Kidney (tissue), 14 donors: ENCODE measurements around the gene SH3RF2. TPM values are rescaled to one million over a fixed set of nuclear protein-coding genes. Genes with fewer than 3 reads are reported as not detected.

Experiments
- DNase-seq, 5 donors: peaks; one replicate each; pipeline ENCODE4 v3.0.0-alpha.2; 2013 to 2020
- FAIRE-seq: peaks from 2 replicates; lab custom pipeline; 2012; peaks lifted over from hg19 to GRCh38; lab: Jason Lieb, UNC
- H3K27ac ChIP-seq, 2 donors: one replicate each; pipeline ENCODE4 v1.7.0; 2013; ENCODE audit warnings: low read depth in 2 of 2, low read length in 2 of 2, inconsistent platforms in 1 of 2
- H3K27me3 ChIP-seq: one replicate; pipeline ENCODE4 v1.7.1; 2013; ENCODE audit warnings: low read length, inconsistent platforms; ENCODE audit not compliant: control insufficient read depth, insufficient read depth
- H3K36me3 ChIP-seq, 3 donors: one replicate each; pipeline versions ENCODE4 v1.7.0 to v1.7.1; 2013; ENCODE audit warnings: low read length in 3 of 3, control low read depth in 1 of 3, inconsistent platforms in 1 of 3; ENCODE audit not compliant: insufficient read depth in 3 of 3, control insufficient read depth in 2 of 3
- H3K4me1 ChIP-seq, 3 donors: one replicate each; pipeline versions ENCODE4 v1.7.0 to v1.7.1; 2013; ENCODE audit warnings: low read length in 3 of 3, inconsistent platforms in 1 of 3, low read depth in 1 of 3; ENCODE audit not compliant: control insufficient read depth in 2 of 3, insufficient read depth in 2 of 3
- H3K4me3 ChIP-seq, 3 donors: one replicate each; pipeline versions ENCODE4 v1.7.0 to v1.8.1; 2013; ENCODE audit warnings: low read length in 3 of 3, control low read depth in 1 of 3, inconsistent platforms in 1 of 3
- H3K9ac ChIP-seq, 3 donors: one replicate each; pipeline versions ENCODE4 v1.7.0 to v1.7.1; 2013; ENCODE audit warnings: low read length in 3 of 3, control low read depth in 1 of 3, inconsistent platforms in 1 of 3
- H3K9me3 ChIP-seq, 3 donors: one replicate each; pipeline versions ENCODE4 v1.7.0 to v1.7.1; 2013; ENCODE audit warnings: low read length in 3 of 3, control low read depth in 1 of 3, inconsistent platforms in 1 of 3; ENCODE audit not compliant: control insufficient read depth in 2 of 3, insufficient read depth in 1 of 3
- intact Hi-C: fragments of 100-400 bp; cut with DNase I; formaldehyde crosslinking; loops from one replicate; pipeline ENCODE4 v1.11.1; 2022
- polyA plus RNA-seq: library from polyadenylated mRNA; stranded (reverse); fragments of 350-450 nt; fragmentation: Illumina TruSeq; extraction: RNeasy Lipid Tissue Mini Kit (QIAGEN cat#74804); gene quantifications from one replicate; pipeline ENCODE4 v1.2.3, GENCODE V29; 2014; ENCODE audit warnings: low read depth, low replicate concordance; ENCODE audit not compliant: insufficient read depth
- total RNA-seq: library from RNA; stranded (reverse); fragmentation: NEBNext Ultra II Directional; extraction: Animal tissue kit (Norgen Biotek cat#: 25700); gene quantifications from one replicate; pipeline ENCODE4 v1.2.1, GENCODE V29; 2021
- TF ChIP-seq, protein P1 (sequence below): IDR thresholded peaks from 3 replicates; pipeline ENCODE4 v1.5.1; 2012; ENCODE audit warnings: mild to moderate bottlenecking, moderate library complexity, borderline replicate concordance; ENCODE audit not compliant: insufficient read depth; ENCODE audit errors: extremely low read depth
- donor health status: control.
- donor health status: control.
- donor health status: control.
- donor health status: control.
- donor health status: control.
- donor health status: DM: yes; HTN: yes; CAD: no.
- donor health status: Normal renal cell carcinoma (clear cell type).

The SH3RF2 gene
- total and polyA plus RNA-seq, 2 donors from 2014 or later = 1.3 to 4.9 TPM

DNA sequence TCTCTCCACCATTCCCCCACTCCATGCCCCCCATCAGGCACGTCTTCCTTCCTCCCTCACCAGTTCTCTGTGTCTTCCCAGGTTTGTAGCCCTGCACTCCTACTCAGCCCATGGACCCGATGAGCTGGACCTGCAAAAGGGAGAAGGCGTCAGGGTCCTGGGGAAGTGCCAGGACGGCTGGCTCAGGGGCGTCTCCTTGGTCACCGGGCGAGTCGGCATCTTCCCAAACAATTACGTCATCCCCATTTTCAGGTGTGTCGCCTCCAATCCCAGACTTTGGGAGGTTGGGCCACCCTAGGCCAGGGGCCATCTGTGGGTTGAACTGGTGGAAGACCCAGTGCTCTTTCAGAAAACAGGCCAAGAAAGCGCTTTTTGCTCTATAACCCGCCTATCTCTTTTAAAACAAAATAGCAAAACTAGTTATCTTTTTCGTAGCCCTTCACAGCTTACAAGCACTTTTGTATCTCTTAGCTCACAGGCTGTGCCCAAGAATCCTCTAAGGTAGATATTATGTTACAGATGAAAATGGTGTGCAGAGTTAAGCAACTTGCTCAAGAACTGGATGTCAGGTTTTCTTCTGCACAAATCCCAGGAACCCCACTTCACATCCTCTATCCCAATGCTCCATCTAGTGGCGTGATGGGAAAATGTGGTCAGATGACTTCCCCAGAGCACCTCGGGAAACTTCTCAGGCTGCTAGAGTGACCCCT, 112.8 kb downstream of the SH3RF2 start:
- DNase-seq (peak in 4 of 5 donors; percentile 75 to 92 (median 80)), FAIRE-seq (no peak)
- Histone ChIP-seq H3K36me3 (no peaks in the 10 kb centered on the region), H3K27me3 (no peaks in the 10 kb centered on the region), H3K4me1 (no peaks in the 10 kb centered on the region), H3K9me3 (no peaks in the 10 kb centered on the region), H3K9ac (no peak overlapping the region), H3K4me3 (no peak overlapping the region), H3K27ac (no peak overlapping the region)
- intact Hi-C loops = no loop called here
- TF ChIP-seq, protein P1, sequence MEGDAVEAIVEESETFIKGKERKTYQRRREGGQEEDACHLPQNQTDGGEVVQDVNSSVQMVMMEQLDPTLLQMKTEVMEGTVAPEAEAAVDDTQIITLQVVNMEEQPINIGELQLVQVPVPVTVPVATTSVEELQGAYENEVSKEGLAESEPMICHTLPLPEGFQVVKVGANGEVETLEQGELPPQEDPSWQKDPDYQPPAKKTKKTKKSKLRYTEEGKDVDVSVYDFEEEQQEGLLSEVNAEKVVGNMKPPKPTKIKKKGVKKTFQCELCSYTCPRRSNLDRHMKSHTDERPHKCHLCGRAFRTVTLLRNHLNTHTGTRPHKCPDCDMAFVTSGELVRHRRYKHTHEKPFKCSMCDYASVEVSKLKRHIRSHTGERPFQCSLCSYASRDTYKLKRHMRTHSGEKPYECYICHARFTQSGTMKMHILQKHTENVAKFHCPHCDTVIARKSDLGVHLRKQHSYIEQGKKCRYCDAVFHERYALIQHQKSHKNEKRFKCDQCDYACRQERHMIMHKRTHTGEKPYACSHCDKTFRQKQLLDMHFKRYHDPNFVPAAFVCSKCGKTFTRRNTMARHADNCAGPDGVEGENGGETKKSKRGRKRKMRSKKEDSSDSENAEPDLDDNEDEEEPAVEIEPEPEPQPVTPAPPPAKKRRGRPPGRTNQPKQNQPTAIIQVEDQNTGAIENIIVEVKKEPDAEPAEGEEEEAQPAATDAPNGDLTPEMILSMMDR = peak; percentile 70

DNA sequence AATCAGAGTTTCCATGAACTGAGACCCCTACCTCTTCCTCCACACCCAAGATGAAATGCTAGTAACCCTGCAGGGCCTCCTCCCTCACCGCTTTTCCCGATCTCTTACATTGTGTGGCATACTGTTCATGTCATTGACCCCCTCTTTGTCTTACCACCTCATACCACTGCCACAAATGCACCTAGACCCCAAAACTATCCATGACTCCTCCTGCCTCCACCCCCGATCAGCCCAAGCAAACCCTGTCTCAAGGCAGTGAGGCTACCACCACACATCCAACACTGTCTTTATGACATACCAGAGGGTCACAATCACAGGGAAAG, 113.3 kb downstream of the SH3RF2 start:
- intact Hi-C loops = no loop called here
- FAIRE-seq = no peak
- H3K27me3 ChIP-seq = no peaks in the 10 kb centered on the region
- no peaks in the 10 kb centered on the region for H3K9me3 ChIP-seq
- H3K4me1 ChIP-seq = no peaks in the 10 kb centered on the region
- H3K4me3 ChIP-seq = no peak overlapping the region
- no peak overlapping the region for H3K9ac ChIP-seq
- TF ChIP-seq, protein P1 = no peak
- H3K36me3 ChIP-seq = no peaks in the 10 kb centered on the region
- no peak for DNase-seq
- H3K27ac ChIP-seq = no peak overlapping the region

DNA sequence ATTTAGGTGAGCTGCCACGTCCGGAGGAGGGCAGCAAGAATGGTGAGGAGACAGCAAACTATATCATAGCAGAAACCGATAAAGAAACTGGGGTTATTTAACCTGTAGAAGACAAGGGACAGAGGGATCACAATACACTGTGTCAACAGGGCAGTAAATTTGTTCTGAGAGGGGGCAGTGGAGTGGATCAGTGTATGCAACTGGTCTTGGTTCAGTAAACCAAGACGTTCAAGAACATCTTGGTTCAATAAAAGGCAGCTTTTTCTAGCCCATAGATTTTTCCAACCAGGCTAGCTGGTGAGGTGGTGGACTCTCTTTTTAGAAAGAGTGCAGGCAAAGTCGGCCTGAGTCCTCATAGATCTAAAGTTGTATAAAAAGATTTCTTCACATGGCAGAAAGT, 113.7 kb downstream of the SH3RF2 start:
- Histone ChIP-seq H3K36me3 (no peaks in the 10 kb centered on the region), H3K27me3 (no peaks in the 10 kb centered on the region), H3K9ac (no peak overlapping the region), H3K4me1 (no peaks in the 10 kb centered on the region), H3K27ac (no peak overlapping the region), H3K9me3 (no peaks in the 10 kb centered on the region), H3K4me3 (no peak overlapping the region)
- TF ChIP-seq, protein P1 = no peak
- DNase-seq (peak in 2 of 5 donors; percentile 40 to 42), FAIRE-seq (no peak)
- intact Hi-C loops = no loop called here

DNA sequence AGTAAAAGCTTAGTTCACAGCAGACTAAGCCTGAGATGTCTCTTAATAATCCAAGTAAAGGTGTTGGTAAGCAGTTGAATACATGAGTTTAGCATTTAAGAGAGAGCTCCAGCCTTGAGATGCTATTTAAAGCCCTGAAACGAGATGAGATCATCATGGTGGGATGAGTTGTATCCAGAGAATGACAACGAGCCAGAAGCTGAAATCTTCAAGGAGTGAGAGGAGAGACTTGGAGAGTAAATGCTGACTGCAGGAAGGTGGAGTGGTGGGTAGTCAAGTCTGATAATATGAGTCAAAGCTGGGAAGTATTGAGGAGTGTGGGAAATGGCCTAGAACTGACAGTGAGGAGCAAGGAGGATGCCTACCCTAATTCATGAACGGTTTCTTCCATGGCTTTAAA, 115.3 kb downstream of the SH3RF2 start:
- no peak overlapping the region for H3K27ac ChIP-seq
- DNase-seq (no peak), FAIRE-seq (no peak)
- no peaks in the 10 kb centered on the region for H3K4me1 ChIP-seq
- TF ChIP-seq, protein P1 = no peak
- H3K4me3 ChIP-seq = no peak overlapping the region
- no peak overlapping the region for H3K9ac ChIP-seq
- H3K36me3 ChIP-seq = no peaks in the 10 kb centered on the region
- intact Hi-C loops = no loop called here
- H3K9me3 ChIP-seq = no peaks in the 10 kb centered on the region
- H3K27me3 ChIP-seq = no peaks in the 10 kb centered on the region
